Activated T-cell treated with anti-CD3 and anti-CD28 coated beads, Interleukin-2, amount 50 U/mL, for 48 hours (primary cell): ENCODE results near the gene KLHDC7A.
"Not testable (repeated sequence)": the region's sequence is repeated elsewhere in the genome, so short reads cannot be mapped to it uniquely, and the experiment has no call there.

ENCODE experiments used
- DNase-seq, 2 experiments: peaks; one replicate each; pipeline ENCODE4 v3.0.0-alpha.2; 2020

KLHDC7A gene

GRCh38 chr1:18480315-18481189, at the start of gene KLHDC7A:
TSS of gene KLHDC7A (plus strand) at chr1:18480930. CDS start at chr1:18480982, 52 bp downstream.
- DNase-seq = no peak

DNA sequence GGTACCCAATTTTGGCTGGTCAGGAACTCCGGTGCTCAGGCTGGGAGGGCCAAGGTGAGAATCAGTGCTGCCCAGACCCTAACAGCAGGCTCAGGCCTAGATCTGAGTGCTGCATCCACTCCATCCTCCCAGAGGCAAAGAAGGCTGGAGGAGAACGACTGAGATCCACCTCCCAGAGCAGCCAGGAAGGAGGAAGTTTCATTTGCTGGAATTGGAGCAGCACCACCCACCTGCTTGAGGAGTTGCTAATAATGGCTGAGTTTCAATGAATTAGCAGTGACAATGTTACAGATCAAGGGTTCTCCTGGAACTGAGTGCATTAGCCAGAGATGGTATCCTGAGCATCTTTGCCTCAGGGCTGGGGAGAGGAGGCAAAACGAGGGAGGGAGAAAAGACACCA, 46.7 kb upstream of the KLHDC7A start:
- no peak for DNase-seq

DNA sequence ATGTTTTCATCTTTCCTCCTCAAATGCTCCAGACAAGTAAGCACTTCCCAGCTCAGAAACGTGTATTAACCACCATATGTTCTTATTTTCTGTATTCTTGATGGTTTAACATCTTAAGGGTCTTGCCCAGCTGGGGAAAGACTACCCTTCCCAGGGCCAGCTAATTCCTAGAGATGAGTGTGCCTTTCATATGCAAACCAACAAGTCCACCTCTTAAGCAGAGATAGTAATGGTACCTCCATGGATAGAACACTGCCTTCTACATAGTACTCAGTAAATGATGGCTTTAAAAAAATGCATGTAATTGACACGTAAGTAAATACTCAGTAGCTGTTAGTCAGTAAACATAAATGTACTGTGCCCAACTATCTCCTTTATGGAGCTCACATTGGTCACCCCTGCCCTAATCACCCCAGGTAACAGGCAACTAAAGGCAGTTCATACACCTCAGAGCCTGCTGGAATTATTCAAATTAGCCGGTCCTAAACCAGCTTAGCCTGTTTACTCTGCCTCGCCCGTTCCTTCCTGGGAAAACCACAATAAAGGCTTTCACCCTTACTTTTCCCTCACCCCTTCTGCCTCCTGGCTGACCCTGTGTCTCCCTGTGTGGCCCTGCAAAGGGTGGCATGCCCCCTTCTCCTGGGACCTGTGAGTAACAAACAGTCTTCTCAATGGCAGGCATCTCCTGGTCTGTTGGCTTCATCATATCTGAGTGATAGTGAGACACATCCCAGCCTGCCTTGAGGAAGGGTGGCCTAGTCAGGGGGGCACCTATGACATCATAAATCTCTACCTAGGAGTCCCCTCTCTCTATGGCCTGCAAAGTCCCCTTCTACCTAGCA, 40.1 kb upstream of the KLHDC7A start:
- DNase-seq = no peak

DNA sequence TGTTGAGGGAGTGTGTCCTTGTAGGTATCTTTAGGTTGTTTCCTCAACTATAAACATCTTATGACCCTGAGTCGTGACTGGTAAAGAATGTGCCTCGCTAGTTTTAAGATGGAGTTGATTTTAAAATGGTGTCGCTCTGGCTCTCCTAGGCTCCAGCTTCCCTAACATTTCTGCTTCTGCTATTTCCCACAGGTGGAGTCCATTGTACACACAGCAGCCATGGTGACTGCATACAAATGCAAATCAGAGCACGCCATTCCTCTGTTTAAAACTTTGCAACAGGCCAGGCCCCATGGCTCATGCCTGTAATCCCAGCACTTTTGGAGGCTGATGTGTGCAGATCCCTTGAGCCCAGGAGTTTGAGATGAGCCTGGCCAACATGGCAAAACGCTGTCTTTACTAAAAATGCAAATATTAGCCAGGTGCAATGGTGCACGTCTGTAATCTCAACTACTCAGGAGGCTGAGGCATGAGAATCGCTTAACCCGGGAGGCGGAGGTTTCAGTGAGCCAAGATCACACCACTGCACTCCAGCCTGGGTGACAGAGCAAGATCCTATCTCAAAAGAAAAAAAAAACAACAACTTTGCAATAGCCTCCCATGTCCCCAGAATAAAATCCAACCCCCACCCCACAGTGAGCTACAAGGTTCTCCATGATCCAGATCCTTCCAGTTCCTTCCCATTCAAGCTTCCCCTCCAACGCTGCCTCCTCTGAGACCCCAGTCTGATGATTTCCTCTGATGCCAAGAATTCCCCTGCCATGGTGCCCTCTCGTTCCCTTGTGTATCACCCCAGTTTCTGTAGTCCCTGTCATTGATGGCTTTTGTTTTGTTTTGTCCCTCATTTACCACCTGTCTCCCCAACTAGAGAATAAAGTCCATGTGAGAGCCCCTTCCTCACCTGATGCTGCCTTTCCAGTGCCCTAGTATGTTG, 36.9 kb upstream of the KLHDC7A start:
- DNase-seq = no peak

GRCh38 chr1:18444563-18444962, 36.2 kb upstream of the KLHDC7A start:
- no peak for DNase-seq

DNA sequence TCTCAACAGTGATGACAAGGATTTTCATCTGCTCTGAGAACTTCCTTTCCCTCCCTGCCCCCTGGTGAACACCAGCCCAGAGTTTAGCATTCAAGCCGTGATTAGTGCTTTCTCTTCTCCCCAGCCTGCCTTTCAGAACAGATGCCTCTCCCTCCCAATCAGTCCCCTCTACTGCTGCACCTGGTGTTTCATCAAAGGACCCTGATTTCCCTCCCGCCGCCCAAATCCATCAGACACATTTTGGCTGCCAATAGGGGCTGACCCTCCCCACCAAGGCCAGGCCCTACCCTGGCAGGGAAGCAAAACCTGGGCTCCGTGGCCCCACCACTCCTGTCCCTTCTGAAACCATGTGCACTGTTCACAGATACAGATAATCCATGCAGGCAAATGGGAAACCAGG, 34.0 kb upstream of the KLHDC7A start:
- no peak for DNase-seq

DNA sequence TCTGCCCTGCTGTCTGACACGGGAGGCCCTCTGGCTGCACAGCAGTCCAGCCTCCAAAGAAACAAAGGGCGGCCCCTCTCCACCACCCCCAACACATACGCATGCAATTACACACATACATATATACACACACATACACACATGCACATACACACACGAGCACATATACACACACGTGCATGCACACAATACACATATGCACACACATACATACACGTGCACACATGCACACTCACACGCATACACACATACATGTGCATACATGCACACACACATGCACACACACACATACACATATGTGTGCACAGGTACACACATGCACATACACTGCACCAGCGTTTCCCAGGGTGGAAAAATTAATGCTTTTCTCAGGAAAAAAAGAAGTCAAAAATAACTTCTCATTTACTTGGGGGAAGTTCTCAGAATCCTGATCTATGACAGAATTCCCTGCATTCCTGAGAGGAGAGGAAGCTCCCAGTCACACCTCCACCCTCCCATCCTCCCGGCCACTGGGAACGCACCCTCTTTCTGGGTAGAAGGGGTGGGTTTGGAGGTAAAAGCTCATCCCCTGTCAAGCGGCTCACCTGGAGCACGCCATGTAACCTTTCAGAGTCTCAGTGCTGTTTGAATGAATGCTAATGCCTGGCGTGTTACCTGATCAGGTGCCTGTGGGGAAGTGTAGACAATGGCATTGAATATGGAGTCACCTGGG, 33.1 kb upstream of the KLHDC7A start:
- no peak for DNase-seq

DNA sequence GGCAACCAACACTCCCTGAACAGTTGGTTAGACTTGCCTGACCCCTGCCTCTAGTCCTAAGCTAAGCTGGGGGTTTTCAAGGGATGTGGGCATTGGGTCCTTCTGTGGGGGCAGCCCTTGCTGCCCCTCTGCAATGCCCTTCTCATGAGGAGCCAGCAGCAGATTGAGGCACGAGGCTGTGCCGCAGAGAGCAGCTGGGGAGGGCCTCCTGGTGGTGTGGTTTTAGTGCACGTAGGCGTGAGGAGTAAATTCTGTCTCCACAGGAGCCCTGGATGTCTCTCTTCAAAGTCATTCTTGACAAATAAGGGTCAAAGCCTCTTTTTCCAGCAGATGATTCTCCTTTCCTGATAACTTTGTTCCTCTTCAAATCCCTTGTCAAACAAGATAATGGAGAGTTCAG, 31.8 kb upstream of the KLHDC7A start:
- no peak for DNase-seq

GRCh38 chr1:18452550-18452949, 28.2 kb upstream of the KLHDC7A start:
- DNase-seq = no peak

DNA sequence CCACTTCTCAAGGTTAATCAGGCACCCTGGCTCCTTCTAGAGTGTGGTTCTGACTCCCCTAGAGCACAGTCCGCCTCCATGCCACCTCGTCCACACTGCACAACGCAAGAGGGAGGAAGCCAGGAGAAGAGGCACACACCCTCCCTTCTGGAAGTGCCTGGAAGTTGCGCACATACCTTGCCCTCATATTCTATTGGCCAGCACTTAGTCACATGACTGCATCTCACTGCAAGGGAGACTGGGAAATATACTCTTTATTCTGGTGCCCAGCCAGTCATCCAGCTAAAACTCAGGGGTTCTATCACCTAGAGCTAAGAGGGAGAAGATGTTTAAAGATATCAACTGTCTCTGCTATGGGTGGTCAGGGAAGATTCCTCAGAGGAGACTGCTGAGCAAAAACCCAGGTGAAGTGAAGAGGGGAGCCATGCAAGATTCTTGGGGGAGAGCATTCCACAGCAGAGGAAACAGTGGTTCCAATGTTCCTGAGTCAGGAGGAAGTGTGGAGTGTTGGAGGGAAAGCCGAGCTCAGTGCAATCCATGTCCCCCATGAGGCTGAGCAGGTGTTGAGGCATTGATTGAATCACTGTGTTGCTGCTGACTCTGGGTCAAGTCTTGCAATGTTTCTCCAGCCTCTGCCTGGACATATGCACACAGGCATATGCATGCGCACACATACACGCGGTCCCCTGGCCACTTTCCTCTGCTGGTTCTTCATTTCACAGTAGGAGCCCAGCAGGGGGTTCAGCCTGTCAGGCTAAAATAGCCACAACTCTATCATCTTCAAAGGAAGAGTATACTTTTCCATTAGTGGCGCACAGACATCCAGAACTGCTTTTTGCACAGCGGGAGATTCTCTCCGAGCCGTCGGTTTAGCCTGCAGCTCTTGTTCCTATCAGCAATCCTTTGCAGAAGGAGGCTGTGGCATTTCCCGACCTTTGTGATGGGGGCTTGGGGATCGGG, 22.3 kb upstream of the KLHDC7A start:
- no peak for DNase-seq

- DNase-seq = no peak
Measured at GRCh38 chr1:18461656-18462055, 19.1 kb upstream of the KLHDC7A start.

- DNase-seq = not testable (repeated sequence)
Measured at GRCh38 chr1:18462517-18462916, 18.2 kb upstream of the KLHDC7A start.

GRCh38 chr1:18463063-18463462, 17.7 kb upstream of the KLHDC7A start:
- no peak for DNase-seq

GRCh38 chr1:18463984-18464664, 16.6 kb upstream of the KLHDC7A start:
- no peak for DNase-seq

DNA sequence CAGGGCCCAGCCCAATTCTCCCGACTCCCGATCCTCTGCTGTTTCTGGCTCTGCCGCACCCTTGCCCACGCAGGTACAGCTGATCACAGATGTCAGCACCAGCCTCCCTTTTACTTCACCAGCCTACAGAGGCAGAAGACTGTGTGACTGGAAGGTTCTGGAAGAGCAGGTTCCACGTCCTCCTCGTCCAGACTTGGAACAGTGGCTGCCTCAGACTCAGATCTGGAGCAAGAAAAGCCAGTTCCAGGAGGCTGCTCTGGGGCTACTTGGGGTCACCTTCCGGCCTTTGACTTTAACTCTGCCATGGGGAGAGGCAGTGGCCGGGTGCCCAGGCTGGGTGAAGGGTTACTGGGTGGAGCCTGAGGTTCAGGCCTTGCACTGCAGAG, 16.1 kb upstream of the KLHDC7A start:
- no peak for DNase-seq

GRCh38 chr1:18466676-18467075, 14.1 kb upstream of the KLHDC7A start:
- no peak for DNase-seq

DNA sequence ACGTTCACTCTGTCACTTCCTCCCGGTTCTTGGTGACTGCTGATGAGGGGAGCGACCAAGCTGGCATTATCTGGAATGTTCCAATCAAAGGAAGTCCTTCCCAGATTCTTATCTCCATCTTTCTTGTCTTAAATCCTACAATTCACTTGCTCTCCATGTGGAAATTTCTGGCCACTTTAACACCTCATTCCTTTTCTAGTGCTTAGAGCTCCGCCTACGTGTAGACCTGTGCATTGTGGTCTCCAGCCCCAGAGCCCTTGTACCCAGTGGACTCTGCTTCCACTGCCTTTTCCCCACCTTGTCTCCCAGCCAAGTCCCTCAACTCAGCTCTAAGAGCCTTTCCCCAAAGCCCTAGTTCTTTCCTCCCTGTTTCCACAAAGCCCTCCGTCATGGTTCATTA, 12.2 kb upstream of the KLHDC7A start:
- no peak for DNase-seq

- DNase-seq = no peak
Measured at GRCh38 chr1:18469514-18469913, 11.2 kb upstream of the KLHDC7A start.

DNA sequence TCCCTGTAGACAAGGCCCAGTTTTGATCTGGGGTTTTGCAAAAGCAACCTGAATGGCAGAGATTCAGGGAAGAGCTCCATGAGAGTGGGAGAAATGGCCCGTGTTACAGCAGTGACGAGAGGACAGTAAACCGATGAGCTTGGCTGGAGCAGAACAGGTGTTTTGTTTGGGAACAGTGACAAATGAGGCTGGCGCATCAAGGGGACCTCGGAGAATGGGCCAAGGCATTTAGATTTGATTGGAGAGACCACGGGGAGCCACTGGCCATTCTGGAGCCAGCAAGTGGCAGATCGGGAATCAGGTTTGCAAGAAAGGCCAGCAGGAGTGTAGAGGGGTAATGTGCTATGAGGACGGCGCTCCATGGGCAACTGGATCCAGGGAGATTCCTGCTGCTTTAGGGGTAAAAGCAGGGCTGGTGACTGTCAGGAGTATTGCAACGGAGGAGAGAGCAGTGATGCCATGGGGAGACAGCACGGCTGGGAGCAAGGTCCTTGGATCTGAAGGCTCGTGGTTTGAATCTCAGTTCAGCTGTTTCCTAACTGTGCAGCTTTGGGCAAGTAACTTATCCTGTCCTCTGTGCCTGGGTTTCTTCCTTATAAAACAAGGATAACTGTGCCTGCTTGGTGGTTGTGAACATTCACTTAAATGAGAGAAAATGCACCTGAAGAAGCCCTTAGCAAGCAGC, 9.9 kb upstream of the KLHDC7A start:
- no peak for DNase-seq
